Measurements from ENCODE around the gene CYP1A1. TPM values are rescaled to one million over a fixed set of nuclear protein-coding genes. Genes with fewer than 3 reads are reported as not detected.

The CYP1A1 gene
- total RNA-seq, 1 experiment from 2014 or later, result 0.10 TPM

GRCh38 chr15:74692327-74692726 lies 33.0 kb downstream of the CYP1A1 start:
- DNase-seq (ENCODE audit: low spot score), result no peak

GRCh38 chr15:74683758-74684157 lies 41.6 kb downstream of the CYP1A1 start:
- DNase-seq (ENCODE audit: low spot score), result no peak

- no peak for DNase-seq (ENCODE audit: low spot score)
These were observed 42.4 kb downstream of the CYP1A1 start for GRCh38 chr15:74682954-74683353.

DNA sequence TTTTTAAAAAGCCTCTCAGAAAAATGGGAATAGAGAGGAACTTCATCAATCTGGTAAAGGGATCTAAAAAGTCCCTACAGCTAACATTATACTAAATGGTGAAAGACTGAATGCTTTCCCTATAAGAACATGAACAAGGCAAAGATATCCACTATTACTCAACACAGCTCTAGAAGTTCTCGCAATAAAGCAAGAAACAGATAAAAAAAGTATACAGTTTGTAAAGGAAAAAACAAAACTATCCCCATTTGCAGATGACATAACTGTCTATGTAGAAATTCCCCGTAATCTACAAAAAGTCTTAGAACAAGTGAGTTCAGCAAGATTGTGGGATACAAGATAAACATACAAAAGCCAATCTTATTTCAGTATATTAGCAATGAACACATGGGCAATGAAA lies 44.9 kb downstream of the CYP1A1 start:
- DNase-seq (ENCODE audit: low spot score), result no peak

GRCh38 chr15:74676801-74677200 lies 48.5 kb downstream of the CYP1A1 start:
- no peak for DNase-seq (ENCODE audit: low spot score)

- DNase-seq (ENCODE audit: low spot score), result no peak
These were observed 51.2 kb downstream of the CYP1A1 start for GRCh38 chr15:74674161-74674560.

GRCh38 chr15:74669627-74670026 lies 55.7 kb downstream of the CYP1A1 start:
- no peak for DNase-seq (ENCODE audit: low spot score)

Other genes with a start within 250 kb of the CYP1A1 start
- gene ARID3B, start 184.3 kb downstream of the CYP1A1 start, total RNA-seq (2014; rRNA removed; shearing (Covaris generic)), result 4.4 and 5.1 TPM in 2 replicates
- gene CLK3, start 109.7 kb downstream of the CYP1A1 start, total RNA-seq (2014; rRNA removed; shearing (Covaris generic)), result 94.7 and 115 TPM in 2 replicates
- gene EDC3, start 29.5 kb downstream of the CYP1A1 start, total RNA-seq (2014; rRNA removed; shearing (Covaris generic)), result 9.4 and 24.0 TPM in 2 replicates
- gene CYP1A2, start 23.3 kb upstream of the CYP1A1 start, total RNA-seq (2014; rRNA removed; shearing (Covaris generic)), result not detected in 2 replicates
- 54.7 and 60.2 TPM in 2 replicates for gene CSK, start 56.6 kb upstream of the CYP1A1 start, total RNA-seq (2014; rRNA removed; shearing (Covaris generic))
- gene LMAN1L, start 87.3 kb upstream of the CYP1A1 start, total RNA-seq (2014; rRNA removed; shearing (Covaris generic)), result not detected in 2 replicates
- 0.13 and 0.25 TPM in 2 replicates for gene CPLX3, start 101.1 kb upstream of the CYP1A1 start, total RNA-seq (2014; rRNA removed; shearing (Covaris generic))
- 96.4 and 97.0 TPM in 2 replicates for gene ULK3, start 117.6 kb upstream of the CYP1A1 start, total RNA-seq (2014; rRNA removed; shearing (Covaris generic))
- gene SCAMP2, start 147.8 kb upstream of the CYP1A1 start, total RNA-seq (2014; rRNA removed; shearing (Covaris generic)), result 45.6 and 57.4 TPM in 2 replicates
- gene MPI, start 164.5 kb upstream of the CYP1A1 start, total RNA-seq (2014; rRNA removed; shearing (Covaris generic)), result 61.3 and 81.8 TPM in 2 replicates
- 66.1 and 66.2 TPM in 2 replicates for gene FAM219B, start 181.3 kb upstream of the CYP1A1 start, total RNA-seq (2014; rRNA removed; shearing (Covaris generic))
- gene COX5A, start 212.5 kb upstream of the CYP1A1 start, total RNA-seq (2014; rRNA removed; shearing (Covaris generic)), result 122 and 144 TPM in 2 replicates
- 60.1 and 68.1 TPM in 2 replicates for gene RPP25, start 231.2 kb upstream of the CYP1A1 start, total RNA-seq (2014; rRNA removed; shearing (Covaris generic))